GM18520 (cell line): ENCODE measurements around the gene EHD2.
"Not testable (repeated sequence)": the region's sequence is repeated elsewhere in the genome, so short reads cannot be mapped to it uniquely, and the experiment has no call there.

Experiments used
- ATAC-seq: cut with Tn5 transposase; IDR thresholded peaks from one replicate; pipeline ENCODE4 v1.9.1; 2021; ENCODE audit not compliant: unreplicated experiment

The EHD2 gene

DNA sequence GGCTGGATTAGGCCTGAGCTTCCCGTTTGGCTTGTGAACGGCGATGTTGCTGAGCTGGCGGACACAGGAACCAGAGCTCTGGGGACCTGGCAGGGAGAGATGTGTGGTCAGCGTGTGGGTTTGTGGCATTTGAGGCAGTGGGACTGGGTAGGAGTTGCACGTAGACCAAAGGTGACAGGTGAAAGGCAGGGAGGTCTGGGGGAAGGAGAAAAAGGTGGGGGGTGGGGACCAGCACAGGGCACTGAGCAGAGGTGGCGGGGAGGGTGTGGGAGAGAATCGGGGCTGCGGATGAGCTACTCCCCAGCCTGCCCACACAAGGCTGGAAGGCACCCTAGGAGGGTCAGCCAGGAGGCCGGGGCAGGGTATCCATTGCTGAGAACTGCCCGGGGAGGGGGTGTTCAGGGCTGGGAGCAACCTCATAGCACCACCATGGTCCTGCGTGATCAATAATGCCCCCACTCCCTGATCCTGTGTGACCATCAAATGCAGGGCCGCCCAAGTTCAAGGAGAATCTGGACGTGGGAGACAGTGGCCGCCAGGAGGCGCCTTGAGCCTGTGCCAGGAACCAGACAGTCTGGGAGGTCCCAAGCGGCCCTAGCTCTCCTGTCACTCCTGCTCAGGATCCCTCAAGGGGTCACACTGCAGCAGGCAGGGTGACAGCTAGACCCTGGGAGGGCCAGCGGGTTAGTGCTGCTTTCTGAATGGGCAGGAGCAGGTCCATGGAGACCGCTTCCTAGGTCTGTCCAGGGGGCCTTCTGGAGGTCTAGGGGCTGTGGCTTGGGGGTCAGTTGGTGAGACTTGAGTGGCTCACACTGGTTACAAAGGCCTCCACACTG is 52.5 kb downstream of the EHD2 start:
- no peak for ATAC-seq

DNA sequence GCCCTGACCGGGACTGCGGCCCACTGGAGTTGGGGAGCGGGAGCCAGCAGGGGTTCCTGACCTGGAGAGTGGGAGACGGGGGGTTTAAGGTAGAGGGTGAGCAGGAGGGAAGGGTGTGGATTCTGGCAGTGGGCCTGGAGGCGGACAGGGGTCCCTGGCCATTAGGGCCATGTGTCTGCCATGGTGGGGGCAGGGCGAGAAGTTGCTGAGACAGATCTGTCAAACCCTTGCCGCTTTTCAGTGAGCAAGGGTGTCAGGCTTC is 53.1 kb downstream of the EHD2 start:
- no peak for ATAC-seq

DNA sequence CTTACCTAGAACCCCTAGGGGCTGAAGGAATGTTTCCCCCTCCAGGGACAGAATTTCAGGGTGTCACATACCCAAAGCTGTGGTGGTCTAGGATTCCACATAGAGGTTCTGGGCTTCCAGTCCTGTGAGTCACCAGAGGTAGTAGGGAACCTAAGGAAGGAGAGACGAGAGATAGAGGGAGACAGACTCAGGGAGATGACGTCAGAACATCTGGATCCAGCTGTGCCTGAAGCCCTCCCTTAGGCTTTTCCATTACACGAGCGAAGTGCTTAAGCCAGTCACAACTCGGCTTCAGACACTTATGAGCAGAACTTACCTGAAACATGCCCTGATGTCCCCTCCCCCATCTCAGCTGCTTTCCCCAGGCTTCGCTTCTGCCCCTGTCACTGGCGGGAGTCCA is 53.4 kb downstream of the EHD2 start:
- no peak for ATAC-seq

- no peak for ATAC-seq
Measured at GRCh38 chr19:47767349-47767748, 54.1 kb downstream of the EHD2 start.

GRCh38 chr19:47768604-47769003 is 55.4 kb downstream of the EHD2 start:
- no peak for ATAC-seq

GRCh38 chr19:47769534-47769933 is 56.3 kb downstream of the EHD2 start:
- no peak for ATAC-seq

DNA sequence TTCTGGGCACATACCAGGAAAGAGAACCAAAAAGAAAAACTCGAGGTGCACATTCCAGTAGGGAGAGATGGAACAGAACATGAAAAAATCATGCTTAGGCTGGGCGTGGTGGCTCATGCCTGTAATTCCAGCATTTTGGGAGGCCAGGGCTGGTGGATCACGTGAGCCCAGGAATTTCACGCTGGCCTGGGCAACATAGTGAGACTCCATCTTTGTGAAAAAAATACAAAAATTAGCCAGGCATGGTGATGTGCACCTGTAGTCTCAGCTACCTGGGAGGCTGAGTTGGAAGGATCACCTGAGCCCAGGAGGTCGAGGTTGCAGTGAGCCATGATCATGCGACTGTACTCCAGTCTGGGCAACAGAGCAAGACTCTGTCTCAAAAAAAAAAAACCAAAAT is 58.1 kb downstream of the EHD2 start:
- not testable (repeated sequence) for ATAC-seq

DNA sequence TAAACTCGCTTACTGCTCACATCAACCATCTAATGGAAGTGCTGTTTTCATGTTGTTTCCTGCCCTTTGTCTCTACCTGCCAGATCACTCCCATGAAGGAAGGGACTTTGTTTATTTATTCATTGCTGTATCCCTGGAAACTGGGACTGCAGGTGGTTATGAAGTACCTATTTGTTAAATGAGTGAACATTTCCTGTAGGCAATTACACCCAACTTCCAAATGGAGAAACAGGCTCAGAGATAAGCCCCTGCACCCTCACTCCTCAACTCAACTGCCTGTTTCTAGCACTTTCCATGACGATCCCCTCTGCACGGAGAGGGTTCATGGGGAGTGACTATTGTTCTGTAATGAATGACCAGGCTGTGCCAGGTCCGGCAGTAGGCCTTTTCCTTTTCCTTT is 63.3 kb downstream of the EHD2 start:
- ATAC-seq: no peak

DNA sequence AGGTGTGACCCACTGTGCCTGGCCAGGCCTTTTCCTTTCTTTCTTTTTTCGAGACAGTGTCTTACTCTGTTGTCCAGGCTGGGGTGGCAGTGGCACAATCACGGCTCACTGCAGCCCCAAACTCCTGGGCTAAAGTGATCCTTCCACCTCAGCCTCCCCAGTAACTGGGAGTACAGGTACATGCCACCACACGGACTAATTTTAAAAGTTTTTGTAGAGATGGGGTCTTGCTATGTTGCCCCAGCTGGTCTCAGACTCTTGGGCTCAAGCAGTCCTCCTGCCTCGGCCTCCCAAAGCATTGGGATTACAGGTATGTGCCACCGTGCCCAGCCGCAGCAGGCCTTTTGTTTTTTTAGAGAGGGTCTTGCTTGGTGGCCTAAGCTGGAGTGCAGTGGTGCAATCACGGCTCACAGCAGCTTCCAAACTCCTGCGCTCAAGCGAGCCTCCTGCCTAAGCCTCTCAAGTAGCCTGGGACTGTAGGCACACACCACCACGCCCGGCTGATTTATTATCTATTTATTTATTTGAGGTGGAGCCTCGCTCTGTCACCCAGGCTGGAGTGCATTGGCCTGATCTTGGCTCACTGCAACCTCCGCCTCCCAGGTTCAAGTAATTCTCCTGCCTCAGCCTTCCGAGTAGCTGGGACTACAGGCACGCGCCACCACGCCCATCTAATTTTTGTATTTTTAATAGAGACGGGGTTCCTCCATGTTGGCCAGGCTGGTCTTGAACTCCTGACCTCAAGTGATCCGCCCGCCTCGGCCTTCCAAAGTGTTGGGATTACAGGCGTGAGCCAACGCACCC is 64.2 kb downstream of the EHD2 start:
- not testable (repeated sequence) for ATAC-seq

GRCh38 chr19:47778049-47778953 is 65.1 kb downstream of the EHD2 start, which contains the start of gene SELENOW:
Gene SELENOW (plus strand): TSS chr19:47778703. CDS start chr19:47778786, 83 bp downstream.
- peak; percentile 69 for ATAC-seq

DNA sequence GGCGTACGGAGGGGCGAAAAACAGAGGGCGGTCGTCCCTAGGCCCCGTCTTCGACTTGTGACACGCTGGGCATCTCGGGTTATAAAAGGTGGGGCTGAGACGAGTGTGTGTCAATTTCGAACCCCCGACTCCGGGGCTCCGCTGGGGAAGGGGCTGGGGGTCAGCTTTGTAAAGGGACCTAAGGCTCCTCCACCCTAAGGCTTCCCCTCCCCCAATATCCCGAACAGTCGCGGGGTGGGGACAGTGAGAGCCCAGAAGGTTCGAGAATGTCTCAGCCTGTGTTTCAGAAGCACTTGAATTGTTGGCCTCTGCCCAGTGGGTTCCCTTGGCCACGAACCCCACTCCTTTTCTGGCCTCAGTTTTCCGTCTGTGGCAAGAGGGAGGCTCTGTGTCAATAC is 65.7 kb downstream of the EHD2 start:
- no peak for ATAC-seq

GRCh38 chr19:47779524-47780214 is 66.4 kb downstream of the EHD2 start:
- no peak for ATAC-seq

DNA sequence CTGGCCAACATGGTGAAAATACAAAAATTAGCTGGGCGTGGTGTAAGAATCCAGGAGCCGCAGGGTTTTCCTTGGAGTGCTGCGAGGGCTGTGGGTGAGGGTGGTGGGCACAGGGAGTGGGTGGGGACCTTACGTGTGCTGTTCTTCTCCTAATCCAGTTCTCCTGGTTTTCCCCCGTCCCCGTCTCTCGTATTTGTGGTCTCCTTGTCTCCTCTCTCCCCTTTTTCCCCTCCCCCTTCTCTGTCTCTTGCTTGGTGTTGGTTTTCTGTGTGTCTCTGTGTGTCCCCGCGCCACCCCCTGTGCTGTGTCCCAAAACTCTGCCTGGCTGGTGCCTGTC is 67.0 kb downstream of the EHD2 start:
- ATAC-seq: no peak

GRCh38 chr19:47781590-47782262 is 68.5 kb downstream of the EHD2 start:
- ATAC-seq: no peak

GRCh38 chr19:47786566-47786965 is 73.3 kb downstream of the EHD2 start:
- no peak for ATAC-seq

GRCh38 chr19:47787307-47787706 is 74.1 kb downstream of the EHD2 start:
- ATAC-seq: not testable (repeated sequence)

GRCh38 chr19:47789811-47790210 is 76.6 kb downstream of the EHD2 start:
- not testable (repeated sequence) for ATAC-seq

- ATAC-seq: no peak
Measured at GRCh38 chr19:47790398-47790814, 77.2 kb downstream of the EHD2 start.

DNA sequence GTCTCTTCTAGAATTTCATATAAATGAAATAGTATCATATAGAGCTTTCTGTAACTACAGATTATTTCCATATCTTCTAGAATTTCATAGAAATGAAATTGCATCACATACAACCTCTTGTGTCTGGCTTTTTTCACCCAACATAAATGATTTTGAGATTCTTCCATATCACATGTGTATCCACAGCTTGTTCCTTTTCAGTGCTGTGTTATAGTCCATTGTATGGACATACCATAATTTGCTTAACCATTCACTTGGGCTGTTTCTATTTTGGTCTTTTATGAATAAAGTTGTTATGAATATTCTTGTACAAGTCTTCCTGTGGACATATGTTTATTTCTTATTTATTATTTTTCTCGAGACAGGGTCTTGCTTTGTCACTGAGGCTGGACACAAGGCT is 79.4 kb downstream of the EHD2 start:
- no peak for ATAC-seq
